GM21367 (cell line): ENCODE data around the gene ANKIB1.

ENCODE experiments used
- ATAC-seq: cut with Tn5 transposase; IDR thresholded peaks from one replicate; pipeline ENCODE4 v1.9.1; 2021; ENCODE audit not compliant: unreplicated experiment

Gene ANKIB1

GRCh38 chr7:92446869-92447344 is 201.1 kb downstream of the ANKIB1 start:
- ATAC-seq, result no peak

GRCh38 chr7:92447345-92448204 is 201.8 kb downstream of the ANKIB1 start, which contains the start of gene GATAD1:
Gene GATAD1, plus strand, starts transcription at chr7:92447482. Its CDS starts 248 bp downstream, at chr7:92447730.
- peak; percentile 90 for ATAC-seq

- ATAC-seq, result peak; percentile 32
Observed at GRCh38 chr7:92448205-92448747, 202.5 kb downstream of the ANKIB1 start.
